HG03469 (cell line): Measurements from ENCODE around the gene CCDC192.

Experiments used
- ATAC-seq: cut with Tn5 transposase; IDR thresholded peaks from one replicate; pipeline ENCODE4 v1.9.1; 2021; ENCODE audit warnings: mild to moderate bottlenecking, moderate library complexity, moderate number of reproducible peaks; ENCODE audit not compliant: unreplicated experiment

CCDC192 gene

GRCh38 chr5:127970854-127971425 is 267.7 kb downstream of the CCDC192 start:
- no peak for ATAC-seq

GRCh38 chr5:127975961-127976360 is 272.8 kb downstream of the CCDC192 start:
- no peak for ATAC-seq

- no peak for ATAC-seq
Measured at GRCh38 chr5:127976525-127976924, 273.3 kb downstream of the CCDC192 start.

- ATAC-seq, result no peak
Measured at GRCh38 chr5:127976991-127977717, 274.0 kb downstream of the CCDC192 start.

GRCh38 chr5:127978738-127979300 is 275.6 kb downstream of the CCDC192 start:
- ATAC-seq, result no peak

GRCh38 chr5:127979475-127979874 is 276.3 kb downstream of the CCDC192 start:
- no peak for ATAC-seq

GRCh38 chr5:127980843-127981242 is 277.7 kb downstream of the CCDC192 start:
- ATAC-seq, result no peak

- ATAC-seq, result no peak
Measured at GRCh38 chr5:127981498-127981897, 278.3 kb downstream of the CCDC192 start.

- ATAC-seq, result no peak
Measured at GRCh38 chr5:127985811-127986325, 282.7 kb downstream of the CCDC192 start.

GRCh38 chr5:127987354-127988145 is 284.4 kb downstream of the CCDC192 start:
- no peak for ATAC-seq

- no peak for ATAC-seq
Measured at GRCh38 chr5:127988146-127988760, 285.1 kb downstream of the CCDC192 start.
